Neural cell (in vitro differentiated cells): ENCODE results near the gene IFRD2. TPM values are rescaled to one million over a fixed set of nuclear protein-coding genes. Genes with fewer than 3 reads are reported as not detected.
A peak's percentile ranks its signal among the peaks of the same experiment; 100 is the strongest.

ENCODE experiments used
- H2AFZ ChIP-seq: fragments of 200-600, 300-800 bp; sonication (generic), shearing (Covaris generic); 2 replicates; pipeline ENCODE4 v1.6.0; 2014; ENCODE audit warnings: low read depth, mild to moderate bottlenecking, antibody characterized with exemption, low read length, moderate library complexity
- H3F3A ChIP-seq: fragments of 200-600 bp; shearing (Covaris generic); 2 replicates; pipeline ENCODE4 v1.6.1; 2016; ENCODE audit warnings: mild to moderate bottlenecking, moderate library complexity, mixed read lengths, antibody characterized with exemption, low read length; ENCODE audit not compliant: insufficient read depth, poor library complexity, severe bottlenecking
- H3K27ac ChIP-seq: fragments of 200-600, 300-800 bp; sonication (generic), shearing (Covaris generic); 2 replicates; pipeline ENCODE4 v1.5.1; 2014; ENCODE audit warnings: mild to moderate bottlenecking, low read length, moderate library complexity
- H3K27me3 ChIP-seq: fragments of 300-800, 200-600 bp; sonication (generic), shearing (Covaris generic); 2 replicates; pipeline ENCODE4 v1.6.0; 2014; ENCODE audit warnings: mild to moderate bottlenecking, low read depth, low read length, moderate library complexity; ENCODE audit not compliant: insufficient read depth
- H3K36me3 ChIP-seq: fragments of 300-800, 200-600 bp; sonication (generic), shearing (Covaris generic); 2 replicates; pipeline ENCODE4 v1.5.1; 2014; ENCODE audit warnings: mild to moderate bottlenecking, antibody characterized with exemption, low read length, moderate library complexity; ENCODE audit not compliant: insufficient read depth
- H3K4me2 ChIP-seq: fragments of 300-800, 200-600 bp; sonication (generic), shearing (Covaris generic); 2 replicates; pipeline ENCODE4 v1.6.0; 2014; ENCODE audit warnings: mild to moderate bottlenecking, low read length
- H3K4me3 ChIP-seq: fragments of 300-800, 200-600 bp; sonication (generic), shearing (Covaris generic); 2 replicates; pipeline ENCODE4 v1.5.1; 2014; ENCODE audit warnings: mild to moderate bottlenecking, low read length, moderate library complexity
- H3K79me2 ChIP-seq: fragments of 200-600 bp; shearing (Covaris generic); replicated peaks from 2 replicates; pipeline ENCODE4 v1.6.0; 2014; ENCODE audit warnings: mild to moderate bottlenecking, low read length, moderate library complexity; ENCODE audit not compliant: insufficient read depth
- H3K9ac ChIP-seq: fragments of 300-800, 200-600 bp; sonication (generic), shearing (Covaris generic); 2 replicates; pipeline ENCODE4 v1.6.1; 2016; ENCODE audit warnings: mild to moderate bottlenecking, low read length, mixed read lengths
- H3K9me2 ChIP-seq: fragments of 200-600 bp; shearing (Covaris generic); 2 replicates; pipeline ENCODE4 v1.6.1; 2016; ENCODE audit warnings: mild to moderate bottlenecking, low read length, mixed read lengths; ENCODE audit not compliant: insufficient read depth
- H3K9me3 ChIP-seq: fragments of 200-600, 300-800 bp; sonication (generic), shearing (Covaris generic); 2 replicates; pipeline ENCODE4 v1.6.1; 2016; ENCODE audit warnings: mild to moderate bottlenecking, mixed run types, low read length, moderate library complexity, mixed read lengths
- H4K20me1 ChIP-seq: fragments of 200-600 bp; shearing (Covaris generic); 2 replicates; pipeline ENCODE4 v1.6.1; 2016; ENCODE audit warnings: mild to moderate bottlenecking, mixed run types; ENCODE audit not compliant: insufficient read depth
- CTCF ChIP-seq: fragments of 450-650 bp; IDR thresholded peaks from 2 replicates; pipeline ENCODE4 v1.5.1; 2014; ENCODE audit warnings: antibody characterized with exemption, mild to moderate bottlenecking, moderate library complexity; ENCODE audit not compliant: poor library complexity, severe bottlenecking
- EP300 ChIP-seq: fragments of 450-650 bp; conservative IDR thresholded peaks from 2 replicates; pipeline ENCODE4 v1.6.1; 2014; ENCODE audit warnings: antibody characterized with exemption, mild to moderate bottlenecking, moderate library complexity; ENCODE audit not compliant: poor library complexity, severe bottlenecking
- EZH2 ChIP-seq: fragments of 200-600, 300-800 bp; shearing (Covaris generic), sonication (generic); IDR thresholded peaks from 2 replicates; pipeline ENCODE4 v1.6.1; 2014; ENCODE audit warnings: antibody characterized with exemption, low read length, borderline replicate concordance, mild to moderate bottlenecking; ENCODE audit not compliant: insufficient read depth, poor library complexity, severe bottlenecking
- MXI1 ChIP-seq: fragments of 450-650 bp; conservative IDR thresholded peaks from 2 replicates; pipeline ENCODE4 v1.6.1; 2014; ENCODE audit warnings: antibody characterized with exemption, mild to moderate bottlenecking; ENCODE audit not compliant: poor library complexity, severe bottlenecking
- POLR2AphosphoS5 ChIP-seq: IDR thresholded peaks from 2 replicates; pipeline ENCODE4 v1.6.1; 2012
- RAD21 ChIP-seq: fragments of 450-650 bp; conservative IDR thresholded peaks from 2 replicates; pipeline ENCODE4 v1.6.1; 2014; ENCODE audit warnings: antibody characterized with exemption, mild to moderate bottlenecking, moderate library complexity
- SMC3 ChIP-seq: fragments of 450-650 bp; conservative IDR thresholded peaks from 2 replicates; pipeline ENCODE4 v1.6.1; 2014; ENCODE audit warnings: antibody characterized with exemption, mild to moderate bottlenecking, moderate library complexity; ENCODE audit not compliant: poor library complexity
- TAF1 ChIP-seq: IDR thresholded peaks from 2 replicates; pipeline ENCODE4 v1.6.1; 2012; ENCODE audit warnings: low read depth
- polyA plus RNA-seq: library from polyadenylated mRNA; depleted of rRNA; stranded (reverse); fragments of >200 nt; gene quantifications from 2 replicates; pipeline ENCODE4 v1.2.3, GENCODE V29; 2014
- TF ChIP-seq, protein P1 (sequence below): IDR thresholded peaks from 2 replicates; pipeline ENCODE4 v1.6.1; 2012; ENCODE audit warnings: borderline replicate concordance

IFRD2 gene
- polyA plus RNA-seq, 1 donor from 2014 or later, result 41.8 TPM

DNA sequence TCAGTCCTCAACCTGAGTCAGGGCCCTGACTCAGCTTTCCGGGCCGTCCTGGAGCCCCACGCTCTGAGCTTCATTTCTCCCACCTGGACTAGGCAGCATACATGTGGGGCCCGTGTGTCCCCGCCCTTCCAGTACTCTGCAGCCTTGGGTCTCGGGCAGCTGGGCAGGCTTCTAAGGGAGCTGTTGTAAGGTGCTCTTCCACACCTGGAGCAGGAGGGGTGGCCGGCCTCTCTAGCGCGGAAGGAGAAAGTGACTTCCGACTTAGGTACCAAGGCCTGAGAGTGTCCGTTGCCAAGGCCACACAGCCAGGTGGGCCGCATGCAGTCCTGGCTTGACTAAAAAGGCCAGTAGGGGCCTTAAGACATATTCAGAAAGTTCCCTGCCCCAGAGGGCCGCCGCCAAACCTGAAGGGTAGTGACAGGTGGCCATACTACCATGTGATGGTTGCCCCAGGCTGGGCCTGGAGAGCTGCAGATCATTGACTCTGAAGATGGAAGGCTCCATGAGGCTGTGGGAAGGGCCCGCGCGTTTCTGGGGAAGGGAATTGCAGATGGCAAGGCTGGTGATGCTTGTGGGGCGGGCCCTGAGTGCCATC is 32.7 kb downstream of the IFRD2 start:
- Histone ChIP-seq H3K36me3 (peaks cover 5% of the 10 kb centered on the region), H3K4me2 (no peak overlapping the region), H2AFZ (no peak overlapping the region), H3K27ac (peak overlapping the region; percentile 90), H3K9me2 (no peaks in the 10 kb centered on the region), H4K20me1 (no peaks in the 10 kb centered on the region), H3K27me3 (no peaks in the 10 kb centered on the region), H3K79me2 (no peaks in the 10 kb centered on the region), H3K4me3 (peak overlapping the region; percentile 69), H3F3A (peaks cover 5% of the 10 kb centered on the region), H3K9me3 (no peaks in the 10 kb centered on the region), H3K9ac (peak overlapping the region; percentile 95)
- TF ChIP-seq, protein P1, sequence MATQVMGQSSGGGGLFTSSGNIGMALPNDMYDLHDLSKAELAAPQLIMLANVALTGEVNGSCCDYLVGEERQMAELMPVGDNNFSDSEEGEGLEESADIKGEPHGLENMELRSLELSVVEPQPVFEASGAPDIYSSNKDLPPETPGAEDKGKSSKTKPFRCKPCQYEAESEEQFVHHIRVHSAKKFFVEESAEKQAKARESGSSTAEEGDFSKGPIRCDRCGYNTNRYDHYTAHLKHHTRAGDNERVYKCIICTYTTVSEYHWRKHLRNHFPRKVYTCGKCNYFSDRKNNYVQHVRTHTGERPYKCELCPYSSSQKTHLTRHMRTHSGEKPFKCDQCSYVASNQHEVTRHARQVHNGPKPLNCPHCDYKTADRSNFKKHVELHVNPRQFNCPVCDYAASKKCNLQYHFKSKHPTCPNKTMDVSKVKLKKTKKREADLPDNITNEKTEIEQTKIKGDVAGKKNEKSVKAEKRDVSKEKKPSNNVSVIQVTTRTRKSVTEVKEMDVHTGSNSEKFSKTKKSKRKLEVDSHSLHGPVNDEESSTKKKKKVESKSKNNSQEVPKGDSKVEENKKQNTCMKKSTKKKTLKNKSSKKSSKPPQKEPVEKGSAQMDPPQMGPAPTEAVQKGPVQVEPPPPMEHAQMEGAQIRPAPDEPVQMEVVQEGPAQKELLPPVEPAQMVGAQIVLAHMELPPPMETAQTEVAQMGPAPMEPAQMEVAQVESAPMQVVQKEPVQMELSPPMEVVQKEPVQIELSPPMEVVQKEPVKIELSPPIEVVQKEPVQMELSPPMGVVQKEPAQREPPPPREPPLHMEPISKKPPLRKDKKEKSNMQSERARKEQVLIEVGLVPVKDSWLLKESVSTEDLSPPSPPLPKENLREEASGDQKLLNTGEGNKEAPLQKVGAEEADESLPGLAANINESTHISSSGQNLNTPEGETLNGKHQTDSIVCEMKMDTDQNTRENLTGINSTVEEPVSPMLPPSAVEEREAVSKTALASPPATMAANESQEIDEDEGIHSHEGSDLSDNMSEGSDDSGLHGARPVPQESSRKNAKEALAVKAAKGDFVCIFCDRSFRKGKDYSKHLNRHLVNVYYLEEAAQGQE, result no peak
- TF ChIP-seq TAF1 (peak; percentile 6), RAD21 (no peak)

GRCh38 chr3:50258979-50259378 is 33.2 kb downstream of the IFRD2 start:
- H3K27ac ChIP-seq, result no peak overlapping the region
- H3K9ac ChIP-seq, result peak overlapping the region; percentile 95
- H3K9me2 ChIP-seq, result no peaks in the 10 kb centered on the region
- no peak overlapping the region for H3K4me3 ChIP-seq
- H2AFZ ChIP-seq, result no peak overlapping the region
- no peak overlapping the region for H3K4me2 ChIP-seq
- TF ChIP-seq EP300, result no peak
- no peak for TF ChIP-seq SMC3
- TF ChIP-seq CTCF, result no peak
- TF ChIP-seq RAD21, result no peak
- H3F3A ChIP-seq, result peaks cover 5% of the 10 kb centered on the region
- H3K9me3 ChIP-seq, result no peaks in the 10 kb centered on the region
- peaks cover 5% of the 10 kb centered on the region for H3K36me3 ChIP-seq
- H3K27me3 ChIP-seq, result no peaks in the 10 kb centered on the region
- H3K79me2 ChIP-seq, result no peaks in the 10 kb centered on the region
- H4K20me1 ChIP-seq, result no peaks in the 10 kb centered on the region

DNA sequence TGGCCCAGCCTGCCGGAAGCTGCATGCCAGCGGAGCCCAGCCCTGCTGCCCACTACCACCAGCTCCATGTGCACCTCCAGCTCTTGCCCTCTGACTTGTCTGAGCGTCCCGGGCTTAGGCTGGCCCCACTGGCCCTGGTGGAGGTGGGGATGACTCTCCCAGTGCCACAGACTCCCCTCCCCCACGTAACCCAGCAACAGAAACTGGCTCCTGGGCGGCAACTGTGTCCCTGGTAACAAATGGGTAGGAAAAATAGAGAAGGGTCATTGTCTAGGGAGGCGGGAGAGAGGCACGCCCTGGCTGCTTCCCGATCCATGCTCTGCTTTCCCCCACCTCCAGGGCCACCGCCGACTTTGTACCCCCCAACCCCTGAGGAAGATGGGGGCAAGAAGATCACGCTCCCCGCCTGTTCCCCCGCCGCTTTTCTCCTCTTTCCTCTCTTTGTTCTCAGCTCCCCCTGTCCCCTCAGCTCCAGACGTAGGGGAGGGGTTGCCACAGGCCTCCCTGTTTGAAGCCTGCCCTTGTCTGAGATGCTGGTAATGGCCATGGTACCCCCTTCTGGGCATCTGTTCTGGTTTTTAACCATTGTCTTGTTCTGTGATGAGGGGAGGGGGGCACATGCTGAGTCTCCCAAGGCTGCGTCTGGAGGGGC is 34.1 kb downstream of the IFRD2 start:
- no peaks in the 10 kb centered on the region for H3K9me3 ChIP-seq
- no peak overlapping the region for H2AFZ ChIP-seq
- H3K79me2 ChIP-seq, result no peaks in the 10 kb centered on the region
- peaks cover 5% of the 10 kb centered on the region for H3F3A ChIP-seq
- no peaks in the 10 kb centered on the region for H3K9me2 ChIP-seq
- H3K4me2 ChIP-seq, result no peak overlapping the region
- peaks cover 5% of the 10 kb centered on the region for H3K36me3 ChIP-seq
- TF ChIP-seq EP300 (no peak), SMC3 (no peak), RAD21 (no peak), EZH2 (no peak), TAF1 (no peak), MXI1 (no peak), POLR2AphosphoS5 (no peak), CTCF (no peak)
- TF ChIP-seq, protein P1, result no peak
- H3K4me3 ChIP-seq, result no peak overlapping the region
- H4K20me1 ChIP-seq, result no peaks in the 10 kb centered on the region
- no peak overlapping the region for H3K9ac ChIP-seq
- H3K27ac ChIP-seq, result peak overlapping the region; percentile 20
- no peaks in the 10 kb centered on the region for H3K27me3 ChIP-seq
